WI38 (cell line): ENCODE measurements around the gene NACC2.

Experiments used
- H3K4me3 ChIP-seq: 2 replicates; pipeline ENCODE4 v1.5.1; 2011; ENCODE audit warnings: low read depth, mild to moderate bottlenecking, control low read depth, low read length
- CTCF ChIP-seq: IDR thresholded peaks from 2 replicates; pipeline ENCODE4 v1.5.1; 2012; ENCODE audit warnings: low read depth, mild to moderate bottlenecking, control low read depth, low read length

NACC2 gene

GRCh38 chr9:136015656-136016571, 79.2 kb downstream of the NACC2 start:
- TF ChIP-seq CTCF, result no peak
- no peak overlapping the region for H3K4me3 ChIP-seq

- TF ChIP-seq CTCF, result no peak
- H3K4me3 ChIP-seq, result no peak overlapping the region
Measured at GRCh38 chr9:136014924-136015633, 80.0 kb downstream of the NACC2 start.

- no peak for TF ChIP-seq CTCF
- H3K4me3 ChIP-seq, result no peak overlapping the region
Measured at GRCh38 chr9:136014147-136014923, 80.8 kb downstream of the NACC2 start.

GRCh38 chr9:136013524-136014034, 81.5 kb downstream of the NACC2 start:
- no peak overlapping the region for H3K4me3 ChIP-seq
- TF ChIP-seq CTCF, result no peak

- no peak for TF ChIP-seq CTCF
- H3K4me3 ChIP-seq, result no peak overlapping the region
Measured at GRCh38 chr9:136013116-136013515, 82.0 kb downstream of the NACC2 start.

- H3K4me3 ChIP-seq, result no peak overlapping the region
- TF ChIP-seq CTCF, result no peak
Measured at GRCh38 chr9:136012651-136013050, 82.4 kb downstream of the NACC2 start.
